ENCODE results near the gene STAC. TPM values are rescaled to one million over a fixed set of nuclear protein-coding genes. Genes with fewer than 3 reads are reported as not detected.
A peak's percentile ranks its signal among the peaks of the same experiment; 100 is the strongest.

The STAC gene, protein sequence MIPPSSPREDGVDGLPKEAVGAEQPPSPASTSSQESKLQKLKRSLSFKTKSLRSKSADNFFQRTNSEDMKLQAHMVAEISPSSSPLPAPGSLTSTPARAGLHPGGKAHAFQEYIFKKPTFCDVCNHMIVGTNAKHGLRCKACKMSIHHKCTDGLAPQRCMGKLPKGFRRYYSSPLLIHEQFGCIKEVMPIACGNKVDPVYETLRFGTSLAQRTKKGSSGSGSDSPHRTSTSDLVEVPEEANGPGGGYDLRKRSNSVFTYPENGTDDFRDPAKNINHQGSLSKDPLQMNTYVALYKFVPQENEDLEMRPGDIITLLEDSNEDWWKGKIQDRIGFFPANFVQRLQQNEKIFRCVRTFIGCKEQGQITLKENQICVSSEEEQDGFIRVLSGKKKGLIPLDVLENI
- not detected in 2 replicates for total RNA-seq (2022)
- percentile 5 among the genes with signal in this experiment for Bru-seq, nascent RNA
- percentile 1 among the genes with signal in this experiment for BruChase-seq, experiment 1, labeled RNA remaining after a 2-hour chase
- percentile 2 among the genes with signal in this experiment for BruChase-seq, experiment 2, labeled RNA remaining after a 6-hour chase
- long read RNA-seq = 0 reads

DNA sequence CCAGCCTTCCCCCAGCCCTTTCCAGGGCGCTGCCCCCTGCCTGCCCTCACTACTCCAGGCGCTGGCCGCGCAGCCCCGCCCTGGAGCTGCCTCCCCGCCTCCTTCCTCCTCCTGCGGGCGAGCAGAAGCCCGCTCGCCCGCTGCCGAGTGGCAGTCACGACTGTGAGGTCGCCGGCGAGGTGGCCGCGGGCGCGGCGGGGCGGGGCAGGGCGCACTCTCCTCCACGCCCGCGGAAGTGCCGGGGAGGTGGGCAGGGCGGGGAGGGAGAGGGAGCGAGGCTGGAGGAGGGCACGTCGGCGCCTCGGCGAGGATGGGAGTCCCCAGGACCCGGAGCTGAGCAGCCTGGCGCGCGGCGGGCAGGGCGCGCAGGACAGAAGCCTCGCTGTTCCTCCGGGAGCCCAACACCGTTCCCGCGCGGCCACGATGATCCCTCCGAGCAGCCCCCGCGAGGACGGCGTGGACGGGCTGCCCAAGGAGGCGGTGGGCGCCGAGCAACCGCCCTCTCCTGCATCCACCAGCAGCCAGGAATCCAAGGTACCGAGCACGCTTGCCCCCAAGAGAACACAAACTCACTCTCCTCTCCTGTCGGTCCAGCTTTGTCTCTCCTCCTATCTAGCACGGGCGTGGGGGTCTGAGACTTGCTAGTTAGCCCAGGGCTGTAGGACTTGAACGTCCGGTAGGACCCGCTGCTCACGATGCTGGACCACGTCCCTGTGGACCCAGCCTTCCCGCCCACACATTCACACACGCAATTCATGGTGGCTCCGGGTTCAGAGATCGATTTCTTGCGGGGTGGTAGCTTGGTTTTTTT is at the start of gene STAC:
TSS of gene STAC (plus strand) at position 284 of the 811 bp plus-strand sequence. CDS start at position 424, 140 bp downstream.
- Mint-ChIP-seq H3K9me3 (ENCODE audit: unreplicated experiment) (no peaks in the 10 kb centered on the region), H3K27me3 (ENCODE audit: insufficient read depth, unreplicated experiment) (peaks cover 20% of the 10 kb centered on the region), H3K4me1 (ENCODE audit: low read depth, unreplicated experiment) (no peaks in the 10 kb centered on the region), H3K27ac (ENCODE audit: unreplicated experiment) (no peak within 1 kb of the TSS), H3K4me3 (ENCODE audit: unreplicated experiment) (peak within 1 kb of the TSS; percentile 11), H3K36me3 (ENCODE audit: insufficient read depth, unreplicated experiment) (no peaks in the 10 kb centered on the region)
- DNase-seq = no peak
- POLR2A ChIA-PET = no interaction called here
- TF ChIP-seq CTCF (IDR thresholded peaks at IDR 0.05; ENCODE audit: insufficient read depth in 1 of 2, low read depth in 1 of 2, low read length in 1 of 2, severe bottlenecking in 1 of 2, unreplicated experiment in 1 of 2) = no peak
- intact Hi-C loops (cut with micrococcal nuclease; ENCODE audit: unreplicated experiment) = no loop called here
- Histone ChIP-seq H3K9me3 (no peaks in the 10 kb centered on the region), H3K27me3 (replicated peaks; ENCODE audit: control insufficient read depth, insufficient read depth, low read length) (no peaks in the 10 kb centered on the region), H3K4me1 (no peaks in the 10 kb centered on the region), H3K36me3 (ENCODE audit: control insufficient read depth, insufficient read depth, low read length) (no peaks in the 10 kb centered on the region), H3K4me3 (ENCODE audit: low read depth, low read length) (no peak within 1 kb of the TSS)
- no TSS peak for BruUV-seq (replicated peaks)
- CTCF ChIA-PET = no interaction called here

- CTCF ChIA-PET = no interaction called here
- no peak for DNase-seq
- Histone ChIP-seq H3K4me3 (ENCODE audit: low read depth, low read length) (no peak overlapping the region), H3K4me1 (no peaks in the 10 kb centered on the region), H3K27me3 (replicated peaks; ENCODE audit: control insufficient read depth, insufficient read depth, low read length) (no peaks in the 10 kb centered on the region; the same call in 1 of the 2 replicates), H3K36me3 (ENCODE audit: control insufficient read depth, insufficient read depth, low read length) (no peaks in the 10 kb centered on the region), H3K9me3 (no peaks in the 10 kb centered on the region)
- no peaks in the 10 kb centered on the region for H3K27me3 Mint-ChIP-seq (ENCODE audit: insufficient read depth, unreplicated experiment)
- no peak for TF ChIP-seq CTCF (IDR thresholded peaks at IDR 0.05; ENCODE audit: insufficient read depth in 1 of 2, low read depth in 1 of 2, low read length in 1 of 2, severe bottlenecking in 1 of 2, unreplicated experiment in 1 of 2)
- POLR2A ChIA-PET = no interaction called here
- intact Hi-C loops (cut with micrococcal nuclease; ENCODE audit: unreplicated experiment) = no loop called here
- no TSS peak for BruUV-seq (replicated peaks)
- H3K27ac Mint-ChIP-seq (ENCODE audit: unreplicated experiment) = no peak overlapping the region
- no peaks in the 10 kb centered on the region for H3K36me3 Mint-ChIP-seq (ENCODE audit: insufficient read depth, unreplicated experiment)
- H3K9me3 Mint-ChIP-seq (ENCODE audit: unreplicated experiment) = no peaks in the 10 kb centered on the region
- H3K4me1 Mint-ChIP-seq (ENCODE audit: low read depth, unreplicated experiment) = no peaks in the 10 kb centered on the region
- no peak overlapping the region for H3K4me3 Mint-ChIP-seq (ENCODE audit: unreplicated experiment)
Observed at GRCh38 chr3:36332139-36332538, 48.2 kb upstream of the STAC start.

GRCh38 chr3:36362216-36362615 is 18.1 kb upstream of the STAC start:
- peaks cover 6% of the 10 kb centered on the region for H3K27me3 Mint-ChIP-seq (ENCODE audit: insufficient read depth, unreplicated experiment)
- Histone ChIP-seq H3K4me1 (no peaks in the 10 kb centered on the region), H3K4me3 (ENCODE audit: low read depth, low read length) (no peak overlapping the region), H3K9me3 (no peaks in the 10 kb centered on the region), H3K36me3 (ENCODE audit: control insufficient read depth, insufficient read depth, low read length) (no peaks in the 10 kb centered on the region), H3K27me3 (replicated peaks; ENCODE audit: control insufficient read depth, insufficient read depth, low read length) (no peaks in the 10 kb centered on the region)
- DNase-seq = no peak
- H3K4me1 Mint-ChIP-seq (ENCODE audit: low read depth, unreplicated experiment) = no peaks in the 10 kb centered on the region
- TF ChIP-seq CTCF (IDR thresholded peaks at IDR 0.05; ENCODE audit: insufficient read depth in 1 of 2, low read depth in 1 of 2, low read length in 1 of 2, severe bottlenecking in 1 of 2, unreplicated experiment in 1 of 2) = no peak
- no peaks in the 10 kb centered on the region for H3K9me3 Mint-ChIP-seq (ENCODE audit: unreplicated experiment)
- CTCF ChIA-PET = no interaction called here
- no peak overlapping the region for H3K4me3 Mint-ChIP-seq (ENCODE audit: unreplicated experiment)
- no peaks in the 10 kb centered on the region for H3K36me3 Mint-ChIP-seq (ENCODE audit: insufficient read depth, unreplicated experiment)
- POLR2A ChIA-PET = no interaction called here
- no peak overlapping the region for H3K27ac Mint-ChIP-seq (ENCODE audit: unreplicated experiment)
- BruUV-seq (replicated peaks) = no TSS peak
- intact Hi-C loops (cut with micrococcal nuclease; ENCODE audit: unreplicated experiment) = no loop called here

All from Caco-2 (cell line).